HCT116 (cell line): ENCODE measurements around the gene ETV5.

Experiments used
- CEBPB ChIP-seq: IDR thresholded peaks from 2 replicates; pipeline ENCODE4 v1.6.1; 2012; ENCODE audit warnings: low read depth
- EZH2phosphoT487 ChIP-seq: fragments of 200-600 bp; IDR thresholded peaks from 2 replicates; pipeline ENCODE4 v1.6.1; 2018; ENCODE audit warnings: antibody characterized with exemption, borderline replicate concordance
- JUND ChIP-seq: IDR thresholded peaks from 2 replicates; pipeline ENCODE4 v1.6.1; 2012
- POLR2A ChIP-seq: IDR thresholded peaks from 2 replicates; pipeline ENCODE4 v1.7.0; 2011; ENCODE audit warnings: borderline replicate concordance; ENCODE audit not compliant: insufficient read depth, insufficient read length; ENCODE audit errors: extremely low read depth
- POLR2AphosphoS5 ChIP-seq: IDR thresholded peaks from 2 replicates; pipeline ENCODE4 v1.6.1; 2011; ENCODE audit warnings: mild to moderate bottlenecking, low read depth, low read length, moderate library complexity
- SP1 ChIP-seq: IDR thresholded peaks from 2 replicates; pipeline ENCODE4 v1.6.1; 2012; ENCODE audit warnings: low read depth
- TCF7L2 ChIP-seq: IDR thresholded peaks from 2 replicates; pipeline ENCODE4 v1.7.0; 2011; ENCODE audit warnings: borderline replicate concordance, inconsistent platforms; ENCODE audit not compliant: insufficient read depth, insufficient read length; ENCODE audit errors: extremely low read depth
- YY1 ChIP-seq: IDR thresholded peaks from 2 replicates; pipeline ENCODE4 v1.6.1; 2011; ENCODE audit warnings: low read length, low read depth, moderate library complexity, mild to moderate bottlenecking; ENCODE audit not compliant: insufficient replicate concordance; ENCODE audit errors: extremely low read depth
- ZFX ChIP-seq: fragments of 450-650 bp; IDR thresholded peaks from 2 replicates; pipeline ENCODE4 v1.6.1; 2017
- ZNF274 ChIP-seq: fragments of 200-500 bp; sonication (Bioruptor generic); IDR thresholded peaks from 2 replicates; pipeline ENCODE4 v1.6.1; 2014; ENCODE audit warnings: mild to moderate bottlenecking, low read depth, low read length, inconsistent platforms
- TF ChIP-seq, protein P1 (sequence below), 3 experiments: fragments of 200-600 bp in 1 of 3; sonication (generic) in 1 of 3; IDR thresholded peaks in 2 of 3; conservative IDR thresholded peaks in 1 of 3; 2 replicates each; pipeline ENCODE4 v1.5.1; 2012 to 2017; ENCODE audit warnings: low read depth in 2 of 3, low read length in 2 of 3, antibody characterized with exemption in 1 of 3, borderline replicate concordance in 1 of 3, control low read depth in 1 of 3, mild to moderate bottlenecking in 1 of 3, mixed read lengths in 1 of 3, mixed run types in 1 of 3, moderate library complexity in 1 of 3; ENCODE audit not compliant: insufficient read depth in 1 of 3
- TF ChIP-seq, protein P2 (sequence below): IDR thresholded peaks from 2 replicates; pipeline ENCODE4 v1.6.1; 2011; ENCODE audit warnings: mild to moderate bottlenecking, low read length, moderate library complexity; ENCODE audit not compliant: insufficient replicate concordance; ENCODE audit errors: extremely low read depth

GRCh38 chr3:186077466-186077865 lies 31.4 kb downstream of the ETV5 start:
- TF ChIP-seq SP1, result no peak
- no peak for TF ChIP-seq TCF7L2
- TF ChIP-seq, protein P1, sequence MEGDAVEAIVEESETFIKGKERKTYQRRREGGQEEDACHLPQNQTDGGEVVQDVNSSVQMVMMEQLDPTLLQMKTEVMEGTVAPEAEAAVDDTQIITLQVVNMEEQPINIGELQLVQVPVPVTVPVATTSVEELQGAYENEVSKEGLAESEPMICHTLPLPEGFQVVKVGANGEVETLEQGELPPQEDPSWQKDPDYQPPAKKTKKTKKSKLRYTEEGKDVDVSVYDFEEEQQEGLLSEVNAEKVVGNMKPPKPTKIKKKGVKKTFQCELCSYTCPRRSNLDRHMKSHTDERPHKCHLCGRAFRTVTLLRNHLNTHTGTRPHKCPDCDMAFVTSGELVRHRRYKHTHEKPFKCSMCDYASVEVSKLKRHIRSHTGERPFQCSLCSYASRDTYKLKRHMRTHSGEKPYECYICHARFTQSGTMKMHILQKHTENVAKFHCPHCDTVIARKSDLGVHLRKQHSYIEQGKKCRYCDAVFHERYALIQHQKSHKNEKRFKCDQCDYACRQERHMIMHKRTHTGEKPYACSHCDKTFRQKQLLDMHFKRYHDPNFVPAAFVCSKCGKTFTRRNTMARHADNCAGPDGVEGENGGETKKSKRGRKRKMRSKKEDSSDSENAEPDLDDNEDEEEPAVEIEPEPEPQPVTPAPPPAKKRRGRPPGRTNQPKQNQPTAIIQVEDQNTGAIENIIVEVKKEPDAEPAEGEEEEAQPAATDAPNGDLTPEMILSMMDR (IDR thresholded peaks at IDR 0.05 in 2 of 3, conservative IDR thresholded peaks at IDR 0.05 in 1 of 3; ENCODE audit: borderline replicate concordance in 1 of 3, insufficient read depth in 1 of 3, low read depth in 2 of 3, low read length in 2 of 3), result no peak
- no peak for TF ChIP-seq EZH2phosphoT487
- no peak for TF ChIP-seq POLR2A
- TF ChIP-seq CEBPB, result no peak
- TF ChIP-seq ZNF274, result no peak
- no peak for TF ChIP-seq YY1
- TF ChIP-seq ZFX, result no peak
- no peak for TF ChIP-seq JUND
- TF ChIP-seq, protein P2, sequence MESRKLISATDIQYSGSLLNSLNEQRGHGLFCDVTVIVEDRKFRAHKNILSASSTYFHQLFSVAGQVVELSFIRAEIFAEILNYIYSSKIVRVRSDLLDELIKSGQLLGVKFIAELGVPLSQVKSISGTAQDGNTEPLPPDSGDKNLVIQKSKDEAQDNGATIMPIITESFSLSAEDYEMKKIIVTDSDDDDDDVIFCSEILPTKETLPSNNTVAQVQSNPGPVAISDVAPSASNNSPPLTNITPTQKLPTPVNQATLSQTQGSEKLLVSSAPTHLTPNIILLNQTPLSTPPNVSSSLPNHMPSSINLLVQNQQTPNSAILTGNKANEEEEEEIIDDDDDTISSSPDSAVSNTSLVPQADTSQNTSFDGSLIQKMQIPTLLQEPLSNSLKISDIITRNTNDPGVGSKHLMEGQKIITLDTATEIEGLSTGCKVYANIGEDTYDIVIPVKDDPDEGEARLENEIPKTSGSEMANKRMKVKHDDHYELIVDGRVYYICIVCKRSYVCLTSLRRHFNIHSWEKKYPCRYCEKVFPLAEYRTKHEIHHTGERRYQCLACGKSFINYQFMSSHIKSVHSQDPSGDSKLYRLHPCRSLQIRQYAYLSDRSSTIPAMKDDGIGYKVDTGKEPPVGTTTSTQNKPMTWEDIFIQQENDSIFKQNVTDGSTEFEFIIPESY, result no peak
- TF ChIP-seq POLR2AphosphoS5, result no peak
